ENCODE measurements around the gene C1QB.

GRCh38 chr1:22652881-22653316, at the start of gene C1QB:
- TF ChIP-seq CTCF (IDR thresholded peaks at IDR 0.05) (no peak), POLR2AphosphoS5 (IDR thresholded peaks at IDR 0.05; ENCODE audit: low read depth, low read length) (no peak)

Data from Panc1 (cell line).